ENCODE data around the gene LGALS7. TPM values are rescaled to one million over a fixed set of nuclear protein-coding genes. Genes with fewer than 3 reads are reported as not detected.

LGALS7 gene
- total RNA-seq, 1 donor = not detected

DNA sequence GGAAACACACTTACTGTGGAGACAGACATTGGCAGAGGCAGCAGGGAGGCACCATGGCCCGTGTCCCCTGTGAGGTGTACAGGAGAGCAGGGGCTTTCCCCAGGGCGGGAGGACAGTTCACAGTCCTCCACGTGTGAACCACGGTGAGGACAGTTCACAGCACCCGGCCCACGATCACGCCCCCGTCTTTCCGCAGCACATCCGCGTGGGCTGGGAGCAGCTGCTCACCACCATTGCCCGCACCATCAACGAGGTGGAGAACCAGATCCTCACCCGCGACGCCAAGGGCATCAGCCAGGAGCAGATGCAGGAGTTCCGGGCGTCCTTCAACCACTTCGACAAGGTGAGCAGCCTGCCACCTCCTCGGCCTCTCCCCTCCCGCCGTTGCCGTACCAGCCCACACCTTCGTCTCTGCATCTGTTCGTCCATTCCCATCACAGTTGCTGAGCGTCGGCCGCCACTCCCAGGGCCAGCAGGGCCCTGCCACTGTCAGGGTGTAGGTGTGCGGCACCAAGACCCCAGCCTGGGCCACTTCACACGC, 46.5 kb downstream of the LGALS7 start:
- H3K36me3 ChIP-seq (ENCODE audit: insufficient read depth, low read length) = peaks cover 92% of the 10 kb centered on the region
- H3K79me2 ChIP-seq (ENCODE audit: insufficient read depth, low read length) = peaks cover 24% of the 10 kb centered on the region
- no peaks in the 10 kb centered on the region for H3K4me1 ChIP-seq (ENCODE audit: insufficient read depth, low read length)
- no peaks in the 10 kb centered on the region for H3K9me3 ChIP-seq (ENCODE audit: low read depth, low read length)
- H3K4me3 ChIP-seq (ENCODE audit: insufficient read depth, low read length) = no peak overlapping the region
- no peak overlapping the region for H3K27ac ChIP-seq (ENCODE audit: low read depth, low read length)
- H3K27me3 ChIP-seq (ENCODE audit: insufficient read depth, low read length) = no peaks in the 10 kb centered on the region
- H4K20me1 ChIP-seq (ENCODE audit: insufficient read depth, low read length) = peaks cover 15% of the 10 kb centered on the region
- no peak overlapping the region for H3K4me2 ChIP-seq (ENCODE audit: insufficient read depth, low read length)
- TF ChIP-seq, protein P1, sequence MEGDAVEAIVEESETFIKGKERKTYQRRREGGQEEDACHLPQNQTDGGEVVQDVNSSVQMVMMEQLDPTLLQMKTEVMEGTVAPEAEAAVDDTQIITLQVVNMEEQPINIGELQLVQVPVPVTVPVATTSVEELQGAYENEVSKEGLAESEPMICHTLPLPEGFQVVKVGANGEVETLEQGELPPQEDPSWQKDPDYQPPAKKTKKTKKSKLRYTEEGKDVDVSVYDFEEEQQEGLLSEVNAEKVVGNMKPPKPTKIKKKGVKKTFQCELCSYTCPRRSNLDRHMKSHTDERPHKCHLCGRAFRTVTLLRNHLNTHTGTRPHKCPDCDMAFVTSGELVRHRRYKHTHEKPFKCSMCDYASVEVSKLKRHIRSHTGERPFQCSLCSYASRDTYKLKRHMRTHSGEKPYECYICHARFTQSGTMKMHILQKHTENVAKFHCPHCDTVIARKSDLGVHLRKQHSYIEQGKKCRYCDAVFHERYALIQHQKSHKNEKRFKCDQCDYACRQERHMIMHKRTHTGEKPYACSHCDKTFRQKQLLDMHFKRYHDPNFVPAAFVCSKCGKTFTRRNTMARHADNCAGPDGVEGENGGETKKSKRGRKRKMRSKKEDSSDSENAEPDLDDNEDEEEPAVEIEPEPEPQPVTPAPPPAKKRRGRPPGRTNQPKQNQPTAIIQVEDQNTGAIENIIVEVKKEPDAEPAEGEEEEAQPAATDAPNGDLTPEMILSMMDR (IDR thresholded peaks at IDR 0.05; ENCODE audit: extremely low read depth, low read depth, low read length) = no peak
- no peak overlapping the region for H2AFZ ChIP-seq (ENCODE audit: low read length)
- peak; percentile 62 for DNase-seq (ENCODE audit: insufficient read length, low spot score, missing footprints)

DNA sequence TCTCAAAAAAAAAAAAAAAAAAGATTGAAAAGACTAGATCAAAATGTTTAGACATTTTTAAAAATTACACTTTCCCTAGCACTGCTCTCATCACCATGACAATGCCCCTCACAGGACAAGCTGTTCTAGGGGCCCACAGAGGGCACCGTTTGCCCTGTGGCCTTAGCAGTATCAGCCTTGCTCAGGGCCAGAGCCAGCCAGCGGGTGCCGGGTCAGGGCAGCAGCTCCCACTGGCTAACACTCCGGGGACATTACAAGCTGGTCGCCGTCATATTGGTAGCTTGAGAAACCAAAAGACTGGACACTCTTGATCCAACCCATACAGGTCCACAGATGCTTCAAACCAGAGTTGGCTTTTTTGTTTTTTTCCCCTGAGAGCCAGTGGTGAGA, 47.0 kb downstream of the LGALS7 start:
- Histone ChIP-seq H3K36me3 (ENCODE audit: insufficient read depth, low read length) (peaks cover 92% of the 10 kb centered on the region), H3K27ac (ENCODE audit: low read depth, low read length) (no peak overlapping the region), H3K9me3 (ENCODE audit: low read depth, low read length) (no peaks in the 10 kb centered on the region), H3K4me3 (ENCODE audit: insufficient read depth, low read length) (no peak overlapping the region), H3K27me3 (ENCODE audit: insufficient read depth, low read length) (no peaks in the 10 kb centered on the region), H3K4me2 (ENCODE audit: insufficient read depth, low read length) (no peak overlapping the region), H4K20me1 (ENCODE audit: insufficient read depth, low read length) (peaks cover 18% of the 10 kb centered on the region), H3K4me1 (ENCODE audit: insufficient read depth, low read length) (no peaks in the 10 kb centered on the region), H3K79me2 (ENCODE audit: insufficient read depth, low read length) (peaks cover 30% of the 10 kb centered on the region), H2AFZ (ENCODE audit: low read length) (no peak overlapping the region)
- peak; percentile 71 for DNase-seq (ENCODE audit: insufficient read length, low spot score, missing footprints)
- TF ChIP-seq, protein P1 (IDR thresholded peaks at IDR 0.05; ENCODE audit: extremely low read depth, low read depth, low read length) = no peak

DNA sequence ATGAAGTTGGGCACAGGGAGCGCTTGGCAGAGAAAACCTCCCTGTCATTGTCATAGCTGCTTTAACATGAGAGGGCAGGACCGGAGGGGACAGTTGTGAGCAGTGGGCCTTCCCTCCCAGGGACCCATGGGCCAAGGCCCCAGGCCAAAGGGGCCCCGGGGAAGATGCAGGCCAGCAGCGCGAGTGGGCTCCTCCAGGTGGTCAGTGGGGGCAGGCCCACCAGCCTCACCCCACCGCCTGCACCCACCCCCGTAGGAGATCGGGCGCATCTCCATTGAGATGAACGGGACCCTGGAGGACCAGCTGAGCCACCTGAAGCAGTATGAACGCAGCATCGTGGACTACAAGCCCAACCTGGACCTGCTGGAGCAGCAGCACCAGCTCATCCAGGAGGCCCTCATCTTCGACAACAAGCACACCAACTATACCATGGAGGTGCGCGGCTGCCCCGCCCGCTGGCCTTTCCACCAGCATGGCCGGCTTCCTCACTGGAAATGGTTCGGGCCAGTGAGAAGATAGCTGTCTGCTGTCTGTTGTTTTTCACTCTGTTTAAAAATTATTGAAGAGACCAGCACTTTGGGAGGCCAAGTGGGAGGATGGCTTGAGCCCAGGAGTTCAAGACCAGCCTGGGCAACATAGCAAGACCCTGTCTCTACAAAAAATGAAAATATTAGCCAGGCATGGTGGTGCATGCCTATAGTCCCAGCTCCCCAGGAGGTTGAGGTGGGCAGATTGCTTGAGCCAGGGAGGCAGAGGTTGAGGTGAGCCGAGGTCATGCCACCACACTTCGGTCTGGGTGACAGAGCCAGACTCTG, 47.6 kb downstream of the LGALS7 start:
- no peak overlapping the region for H3K4me3 ChIP-seq (ENCODE audit: insufficient read depth, low read length)
- H3K4me2 ChIP-seq (ENCODE audit: insufficient read depth, low read length) = no peak overlapping the region
- TF ChIP-seq, protein P1 (IDR thresholded peaks at IDR 0.05; ENCODE audit: extremely low read depth, low read depth, low read length) = no peak
- peak; percentile 37 for DNase-seq (ENCODE audit: insufficient read length, low spot score, missing footprints)
- no peaks in the 10 kb centered on the region for H3K9me3 ChIP-seq (ENCODE audit: low read depth, low read length)
- H3K79me2 ChIP-seq (ENCODE audit: insufficient read depth, low read length) = peaks cover 36% of the 10 kb centered on the region
- no peak overlapping the region for H3K27ac ChIP-seq (ENCODE audit: low read depth, low read length)
- no peaks in the 10 kb centered on the region for H3K27me3 ChIP-seq (ENCODE audit: insufficient read depth, low read length)
- H3K4me1 ChIP-seq (ENCODE audit: insufficient read depth, low read length) = no peaks in the 10 kb centered on the region
- H4K20me1 ChIP-seq (ENCODE audit: insufficient read depth, low read length) = peaks cover 21% of the 10 kb centered on the region
- peaks cover 93% of the 10 kb centered on the region for H3K36me3 ChIP-seq (ENCODE audit: insufficient read depth, low read length)
- no peak overlapping the region for H2AFZ ChIP-seq (ENCODE audit: low read length)
